ENCODE data around the gene KRT79.

The KRT79 gene

DNA sequence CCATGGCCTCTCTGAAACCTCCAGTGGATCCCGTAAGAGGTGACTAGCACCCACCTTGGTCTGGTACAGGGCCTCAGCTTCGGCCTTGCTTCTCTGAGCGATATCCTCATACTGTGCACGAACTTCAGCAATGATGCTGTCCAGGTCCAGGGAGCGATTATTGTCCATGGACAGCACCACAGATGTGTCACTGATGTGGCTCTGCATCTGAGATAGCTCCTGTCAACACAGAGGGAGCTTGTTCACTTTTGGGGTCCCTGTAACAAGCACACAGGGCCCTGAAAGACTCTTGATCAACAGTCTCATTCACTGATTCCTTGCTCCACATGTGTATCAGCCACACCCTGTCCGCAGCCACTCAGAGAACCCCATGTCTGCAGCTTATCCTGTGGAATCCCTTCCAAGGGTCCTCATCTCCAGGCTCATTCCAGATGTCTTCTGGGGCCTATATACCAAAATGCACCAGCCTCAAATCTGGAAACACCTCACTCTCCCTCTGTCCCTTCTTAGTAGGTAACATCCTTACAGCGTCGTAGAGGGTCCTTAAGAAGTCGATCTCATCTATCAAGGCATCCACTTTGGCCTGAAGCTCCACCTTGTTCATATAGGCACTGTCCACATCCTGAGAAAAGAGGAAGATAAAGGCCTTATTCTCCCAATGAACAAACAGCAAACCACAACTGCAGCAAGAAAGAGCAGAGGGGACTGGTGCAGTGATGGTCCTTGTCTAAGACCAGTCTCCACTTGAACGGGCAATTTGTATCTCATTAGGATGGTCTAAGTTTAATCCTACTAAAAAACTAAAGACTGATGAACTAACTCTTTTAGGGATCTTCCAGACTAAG, 41.7 kb downstream of the KRT79 start:
- Histone ChIP-seq H3K9ac (ENCODE audit: low read length) (no peak overlapping the region), H3K27me3 (ENCODE audit: control insufficient read depth, insufficient read depth, low read length) (peaks cover 33% of the 10 kb centered on the region), H3K4me3 (ENCODE audit: low read length) (no peak overlapping the region), H3K36me3 (ENCODE audit: control insufficient read depth, insufficient read depth, low read length) (no peaks in the 10 kb centered on the region), H3K9me3 (ENCODE audit: control insufficient read depth, low read length) (no peaks in the 10 kb centered on the region), H3K4me1 (ENCODE audit: control insufficient read depth, insufficient read depth, low read length) (peaks cover 7% of the 10 kb centered on the region)

DNA sequence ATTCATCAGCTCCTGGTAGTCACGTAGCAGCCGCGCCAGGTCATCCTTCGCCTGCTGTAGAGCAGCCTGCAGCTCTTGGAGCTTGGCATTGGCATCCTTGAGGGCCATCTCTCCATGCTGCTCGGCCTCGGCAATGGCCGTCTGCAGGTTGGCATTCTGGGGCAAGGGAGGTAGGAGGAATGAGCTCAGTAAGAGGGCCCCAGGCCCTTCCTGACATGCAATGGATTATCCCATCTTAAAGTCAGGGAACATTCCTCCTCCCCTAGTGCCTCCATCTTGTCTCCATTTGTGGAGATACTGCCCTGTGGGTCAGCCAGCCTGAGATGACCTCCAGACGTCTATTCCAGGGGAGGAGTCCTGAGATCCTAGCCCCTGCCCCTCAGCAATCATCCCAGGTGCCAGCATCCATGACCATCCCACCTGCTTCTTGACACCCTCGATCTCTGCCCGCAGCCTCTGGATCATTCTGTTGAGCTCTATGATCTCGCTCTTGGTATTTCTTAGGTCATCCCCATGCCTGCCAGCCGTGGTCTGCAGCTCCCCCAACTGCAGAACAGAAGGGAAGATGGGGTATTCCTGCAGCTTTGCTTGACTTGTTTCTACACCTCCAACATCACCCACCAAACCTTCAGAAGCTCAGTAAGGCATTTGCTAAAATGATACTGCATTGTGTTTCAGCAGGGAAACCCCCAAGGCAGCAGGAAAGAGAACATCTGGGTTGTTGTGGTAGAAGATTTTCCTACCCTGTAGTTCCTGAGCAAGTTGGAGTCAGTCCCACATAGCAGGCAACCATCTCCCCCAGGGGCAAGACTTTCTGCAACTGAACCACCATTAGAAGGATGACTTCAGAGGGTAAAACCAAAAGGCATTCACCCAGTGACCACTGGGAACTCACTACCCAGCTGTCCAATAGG, 42.6 kb downstream of the KRT79 start:
- H3K9me3 ChIP-seq (ENCODE audit: control insufficient read depth, low read length) = no peaks in the 10 kb centered on the region
- H3K4me3 ChIP-seq (ENCODE audit: low read length) = no peak overlapping the region
- no peaks in the 10 kb centered on the region for H3K4me1 ChIP-seq (ENCODE audit: control insufficient read depth, insufficient read depth, low read length)
- peaks cover 33% of the 10 kb centered on the region for H3K27me3 ChIP-seq (ENCODE audit: control insufficient read depth, insufficient read depth, low read length)
- H3K9ac ChIP-seq (ENCODE audit: low read length) = no peak overlapping the region
- no peaks in the 10 kb centered on the region for H3K36me3 ChIP-seq (ENCODE audit: control insufficient read depth, insufficient read depth, low read length)

GRCh38 chr12:52790427-52791270, 43.5 kb downstream of the KRT79 start:
- Histone ChIP-seq H3K9me3 (ENCODE audit: control insufficient read depth, low read length) (no peaks in the 10 kb centered on the region), H3K4me3 (ENCODE audit: low read length) (no peak overlapping the region), H3K27me3 (ENCODE audit: control insufficient read depth, insufficient read depth, low read length) (peaks cover 33% of the 10 kb centered on the region), H3K36me3 (ENCODE audit: control insufficient read depth, insufficient read depth, low read length) (no peaks in the 10 kb centered on the region), H3K9ac (ENCODE audit: low read length) (no peak overlapping the region), H3K4me1 (ENCODE audit: control insufficient read depth, insufficient read depth, low read length) (no peaks in the 10 kb centered on the region)

DNA sequence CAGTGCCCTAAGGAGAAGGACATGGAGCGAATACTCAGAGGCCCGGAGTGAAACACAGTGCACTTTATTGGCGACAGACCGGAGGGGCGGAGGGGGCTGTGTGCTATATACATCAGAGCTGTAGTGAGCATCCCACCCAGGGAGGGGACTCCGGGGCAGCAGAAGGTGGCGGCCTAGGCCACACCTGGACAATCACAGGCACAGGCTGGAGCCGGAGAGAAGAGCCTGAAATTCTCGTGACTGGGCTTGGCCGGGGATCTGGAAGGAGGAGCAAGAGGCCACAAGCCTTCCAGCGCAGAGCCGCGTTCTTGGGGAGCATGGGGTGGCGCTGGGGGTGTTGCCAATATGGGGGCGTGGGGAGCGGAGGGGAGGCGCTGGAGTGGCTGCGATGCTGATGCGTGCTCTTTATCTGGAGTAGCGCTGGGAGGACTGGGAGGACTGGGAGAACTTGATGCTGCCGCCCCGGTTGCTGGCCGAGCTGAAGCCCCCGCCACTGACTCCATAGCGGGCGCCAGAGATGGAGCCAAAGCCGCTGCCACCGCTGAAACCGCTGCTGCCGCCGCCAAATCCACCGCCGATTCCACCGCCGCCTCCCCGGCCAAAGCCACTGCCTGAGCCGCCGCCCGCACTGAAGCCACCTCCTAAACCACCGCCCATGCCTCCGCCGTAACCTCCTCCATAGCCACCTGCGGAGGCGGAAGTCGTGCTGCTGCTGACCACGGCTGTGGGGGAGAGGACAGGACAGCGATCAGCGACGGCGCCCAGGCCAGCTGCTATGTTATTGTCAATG, 44.3 kb downstream of the KRT79 start:
- Histone ChIP-seq H3K9ac (ENCODE audit: low read length) (no peak overlapping the region), H3K27me3 (ENCODE audit: control insufficient read depth, insufficient read depth, low read length) (peaks cover 33% of the 10 kb centered on the region), H3K9me3 (ENCODE audit: control insufficient read depth, low read length) (no peaks in the 10 kb centered on the region), H3K4me3 (ENCODE audit: low read length) (no peak overlapping the region), H3K36me3 (ENCODE audit: control insufficient read depth, insufficient read depth, low read length) (no peaks in the 10 kb centered on the region), H3K4me1 (ENCODE audit: control insufficient read depth, insufficient read depth, low read length) (no peaks in the 10 kb centered on the region)

DNA sequence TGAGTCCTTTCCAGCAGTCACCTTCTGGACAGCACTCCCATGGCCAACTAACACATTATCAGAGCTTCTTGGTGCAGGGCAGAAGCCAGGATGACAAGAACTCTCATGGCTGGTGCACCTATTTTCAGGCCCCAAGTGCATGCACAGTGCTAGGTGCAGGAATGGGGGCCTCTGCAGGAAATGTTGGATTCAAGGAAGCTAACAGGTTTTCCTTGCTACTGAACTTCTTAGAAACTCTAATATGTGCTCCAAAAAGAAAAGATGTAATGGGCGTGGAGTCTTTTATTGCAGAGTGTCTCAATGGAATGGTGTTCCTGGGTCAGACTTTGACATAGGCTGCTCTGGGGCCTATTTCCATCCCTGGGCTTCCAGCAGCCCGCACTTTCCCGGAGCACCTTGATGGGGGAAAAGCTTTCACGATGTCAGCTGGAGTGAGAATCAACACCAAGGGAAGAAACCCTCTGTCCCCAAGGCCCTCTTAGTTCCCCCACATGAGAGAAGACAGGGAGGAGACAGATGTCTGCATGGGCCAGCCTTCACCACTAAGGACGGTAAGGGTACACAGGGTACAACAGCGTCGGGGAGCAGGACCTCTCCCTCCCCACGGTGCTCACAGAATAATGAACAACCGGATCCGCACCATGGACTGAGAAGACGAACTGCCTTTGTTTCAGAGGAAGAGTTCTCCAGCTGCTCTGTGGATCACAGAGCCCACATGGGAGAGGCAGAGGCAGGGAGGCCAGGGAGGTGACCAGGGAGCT, 45.1 kb downstream of the KRT79 start:
- Histone ChIP-seq H3K27me3 (ENCODE audit: control insufficient read depth, insufficient read depth, low read length) (peaks cover 31% of the 10 kb centered on the region), H3K9ac (ENCODE audit: low read length) (no peak overlapping the region), H3K4me3 (ENCODE audit: low read length) (no peak overlapping the region), H3K4me1 (ENCODE audit: control insufficient read depth, insufficient read depth, low read length) (no peaks in the 10 kb centered on the region), H3K36me3 (ENCODE audit: control insufficient read depth, insufficient read depth, low read length) (no peaks in the 10 kb centered on the region), H3K9me3 (ENCODE audit: control insufficient read depth, low read length) (no peaks in the 10 kb centered on the region)

DNA sequence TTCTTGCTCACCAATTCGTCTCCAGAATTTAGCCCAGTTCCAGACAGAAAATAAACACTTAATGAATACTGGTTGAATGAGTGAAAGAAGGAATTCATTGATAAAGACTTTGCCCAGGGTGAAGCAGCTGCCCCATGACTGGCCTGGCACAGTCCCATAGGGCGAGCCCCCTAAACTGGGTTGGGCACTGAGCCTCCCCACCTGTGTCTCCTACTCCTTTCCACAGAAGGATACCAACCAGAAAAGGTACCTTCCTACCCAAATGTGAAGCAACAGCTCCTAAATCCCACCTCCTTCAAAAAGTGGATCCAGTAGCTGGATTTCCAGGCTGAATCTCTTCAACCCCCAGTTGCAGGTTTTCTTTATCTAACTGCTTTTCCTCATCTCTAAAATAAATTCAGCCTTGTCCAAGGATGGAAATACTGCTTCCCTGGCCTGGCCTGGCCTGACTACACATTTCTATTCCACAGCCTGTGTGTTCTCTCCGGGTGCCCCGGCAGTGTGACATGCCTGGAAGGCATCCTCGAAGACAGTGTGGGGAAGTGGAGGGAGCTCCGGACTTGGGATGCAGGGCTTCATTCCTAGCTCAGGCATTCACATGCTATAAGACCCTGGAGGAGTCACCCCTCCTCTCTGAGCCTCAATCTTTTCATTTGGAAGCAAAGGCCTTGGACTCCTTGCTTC, 45.8 kb downstream of the KRT79 start:
- Histone ChIP-seq H3K9me3 (ENCODE audit: control insufficient read depth, low read length) (no peaks in the 10 kb centered on the region), H3K9ac (ENCODE audit: low read length) (no peak overlapping the region), H3K36me3 (ENCODE audit: control insufficient read depth, insufficient read depth, low read length) (no peaks in the 10 kb centered on the region), H3K4me1 (ENCODE audit: control insufficient read depth, insufficient read depth, low read length) (no peaks in the 10 kb centered on the region), H3K4me3 (ENCODE audit: low read length) (no peak overlapping the region), H3K27me3 (ENCODE audit: control insufficient read depth, insufficient read depth, low read length) (peaks cover 28% of the 10 kb centered on the region)

GRCh38 chr12:52787324-52788191, 46.6 kb downstream of the KRT79 start:
- H3K9ac ChIP-seq (ENCODE audit: low read length) = no peak overlapping the region
- no peaks in the 10 kb centered on the region for H3K9me3 ChIP-seq (ENCODE audit: control insufficient read depth, low read length)
- no peak overlapping the region for H3K4me3 ChIP-seq (ENCODE audit: low read length)
- no peaks in the 10 kb centered on the region for H3K4me1 ChIP-seq (ENCODE audit: control insufficient read depth, insufficient read depth, low read length)
- H3K27me3 ChIP-seq (ENCODE audit: control insufficient read depth, insufficient read depth, low read length) = peaks cover 28% of the 10 kb centered on the region
- H3K36me3 ChIP-seq (ENCODE audit: control insufficient read depth, insufficient read depth, low read length) = no peaks in the 10 kb centered on the region

- no peaks in the 10 kb centered on the region for H3K4me1 ChIP-seq (ENCODE audit: control insufficient read depth, insufficient read depth, low read length)
- H3K9me3 ChIP-seq (ENCODE audit: control insufficient read depth, low read length) = no peaks in the 10 kb centered on the region
- H3K4me3 ChIP-seq (ENCODE audit: low read length) = no peak overlapping the region
- H3K27me3 ChIP-seq (ENCODE audit: control insufficient read depth, insufficient read depth, low read length) = peaks cover 15% of the 10 kb centered on the region
- no peaks in the 10 kb centered on the region for H3K36me3 ChIP-seq (ENCODE audit: control insufficient read depth, insufficient read depth, low read length)
- no peak overlapping the region for H3K9ac ChIP-seq (ENCODE audit: low read length)
These were observed 49.2 kb downstream of the KRT79 start for GRCh38 chr12:52784909-52785308.

DNA sequence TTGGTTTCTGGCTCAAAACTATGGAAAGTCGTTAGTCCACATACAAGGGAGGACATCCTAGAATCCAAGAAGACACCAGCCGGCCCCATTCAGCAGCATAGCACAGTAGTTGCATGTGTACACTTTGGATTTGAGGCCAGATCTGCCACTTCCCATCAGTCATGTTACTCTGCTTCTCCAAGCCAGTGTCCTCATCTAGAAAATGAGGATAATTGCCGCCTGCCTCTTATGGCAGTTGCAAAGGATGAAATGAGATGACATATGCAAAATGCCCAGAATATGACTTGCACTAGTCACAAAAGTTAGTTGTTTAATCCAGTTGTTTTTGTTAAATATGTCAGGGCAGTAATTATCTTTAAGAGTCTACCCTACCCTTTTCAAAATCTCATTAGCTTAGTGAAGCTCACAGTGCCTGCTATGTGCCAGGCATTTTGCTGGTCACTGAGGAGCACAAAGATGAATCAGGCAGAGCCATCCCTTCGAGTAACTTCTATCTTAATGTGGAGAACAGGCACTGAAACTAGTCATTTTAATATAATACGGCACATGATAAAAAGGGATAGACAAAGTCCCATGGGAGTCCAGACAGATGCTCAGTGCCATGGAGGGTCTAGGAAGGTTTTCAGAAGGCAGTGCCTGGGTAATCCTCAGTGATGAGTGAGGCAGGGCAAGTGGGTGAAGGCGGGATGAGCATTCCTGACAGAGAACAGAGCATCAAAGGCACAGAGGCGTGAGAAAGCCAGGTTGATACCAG, 50.4 kb downstream of the KRT79 start:
- peaks cover 3% of the 10 kb centered on the region for H3K27me3 ChIP-seq (ENCODE audit: control insufficient read depth, insufficient read depth, low read length)
- H3K4me3 ChIP-seq (ENCODE audit: low read length) = no peak overlapping the region
- no peaks in the 10 kb centered on the region for H3K4me1 ChIP-seq (ENCODE audit: control insufficient read depth, insufficient read depth, low read length)
- H3K9ac ChIP-seq (ENCODE audit: low read length) = no peak overlapping the region
- no peaks in the 10 kb centered on the region for H3K36me3 ChIP-seq (ENCODE audit: control insufficient read depth, insufficient read depth, low read length)
- H3K9me3 ChIP-seq (ENCODE audit: control insufficient read depth, low read length) = no peaks in the 10 kb centered on the region
